Stimulated activated naive CD8-positive, alpha-beta T cell treated with anti-CD3 and anti-CD28 coated beads, Interleukin-15, Interleukin-2, amounts not matched to agents 100 ng/mL and 50 ng/mL, for 24 hours (primary cell): ENCODE results near the gene AIFM3.
"Not testable (repeated sequence)": the region's sequence is repeated elsewhere in the genome, so short reads cannot be mapped to it uniquely, and the experiment has no call there.

ENCODE experiments used
- H3K27ac Mint-ChIP-seq: one replicate; pipeline ENCODE4 v1.8.0; 2021; ENCODE audit warnings: mild to moderate bottlenecking, mixed read lengths
- H3K27me3 Mint-ChIP-seq: one replicate; pipeline ENCODE4 v1.8.0; 2021; ENCODE audit warnings: mixed read lengths
- H3K36me3 Mint-ChIP-seq: one replicate; pipeline ENCODE4 v1.8.0; 2021; ENCODE audit warnings: low read depth, mixed read lengths
- H3K4me1 Mint-ChIP-seq: one replicate; pipeline ENCODE4 v1.8.0; 2021; ENCODE audit warnings: low read depth, mixed read lengths
- H3K4me3 Mint-ChIP-seq: one replicate; pipeline ENCODE4 v1.8.0; 2021; ENCODE audit warnings: mild to moderate bottlenecking, mixed read lengths
- H3K9me3 Mint-ChIP-seq: one replicate; pipeline ENCODE4 v1.8.0; 2021; ENCODE audit warnings: mixed read lengths

The AIFM3 gene

GRCh38 chr22:21003782-21004181 is 36.7 kb downstream of the AIFM3 start:
- H3K36me3 Mint-ChIP-seq: peaks cover 4% of the 10 kb centered on the region
- peaks cover 34% of the 10 kb centered on the region for H3K4me1 Mint-ChIP-seq
- no peaks in the 10 kb centered on the region for H3K27me3 Mint-ChIP-seq
- peak overlapping the region; percentile 21 for H3K27ac Mint-ChIP-seq
- H3K9me3 Mint-ChIP-seq: no peaks in the 10 kb centered on the region
- peak overlapping the region; percentile 96 for H3K4me3 Mint-ChIP-seq

GRCh38 chr22:21009208-21009607 is 42.2 kb downstream of the AIFM3 start:
- not testable (repeated sequence) for H3K4me3 Mint-ChIP-seq, H3K36me3 Mint-ChIP-seq, H3K4me1 Mint-ChIP-seq, H3K27me3 Mint-ChIP-seq, H3K27ac Mint-ChIP-seq, H3K9me3 Mint-ChIP-seq

GRCh38 chr22:21009638-21010425 is 42.8 kb downstream of the AIFM3 start:
- Mint-ChIP-seq H3K27me3 (no peaks in the 10 kb centered on the region), H3K36me3 (no peaks in the 10 kb centered on the region), H3K4me3 (no peak overlapping the region), H3K27ac (no peak overlapping the region), H3K9me3 (no peaks in the 10 kb centered on the region), H3K4me1 (peaks cover 16% of the 10 kb centered on the region)

GRCh38 chr22:21010426-21011113 is 43.5 kb downstream of the AIFM3 start:
- Mint-ChIP-seq H3K27ac (no peak overlapping the region), H3K4me3 (no peak overlapping the region), H3K9me3 (no peaks in the 10 kb centered on the region), H3K27me3 (no peaks in the 10 kb centered on the region), H3K4me1 (peaks cover 22% of the 10 kb centered on the region), H3K36me3 (no peaks in the 10 kb centered on the region)

GRCh38 chr22:21012446-21013407 is 45.7 kb downstream of the AIFM3 start:
- H3K4me3 Mint-ChIP-seq: peak overlapping the region; percentile 83
- no peaks in the 10 kb centered on the region for H3K9me3 Mint-ChIP-seq

GRCh38 chr22:21013657-21014201 is 46.7 kb downstream of the AIFM3 start:
- H3K4me3 Mint-ChIP-seq: peak overlapping the region; percentile 83
- peaks cover 22% of the 10 kb centered on the region for H3K4me1 Mint-ChIP-seq
- H3K36me3 Mint-ChIP-seq: no peaks in the 10 kb centered on the region
- H3K27ac Mint-ChIP-seq: peak overlapping the region; percentile 80
- no peaks in the 10 kb centered on the region for H3K9me3 Mint-ChIP-seq
- H3K27me3 Mint-ChIP-seq: no peaks in the 10 kb centered on the region

More at GRCh38 chr22:21012446-21013407, 45.7 kb downstream of the AIFM3 start:
- H3K4me1 Mint-ChIP-seq: peaks cover 22% of the 10 kb centered on the region
- H3K27me3 Mint-ChIP-seq: no peaks in the 10 kb centered on the region
- H3K27ac Mint-ChIP-seq: no peak overlapping the region
- no peaks in the 10 kb centered on the region for H3K36me3 Mint-ChIP-seq

GRCh38 chr22:21014202-21014725 is 47.2 kb downstream of the AIFM3 start:
- H3K4me1 Mint-ChIP-seq: peaks cover 22% of the 10 kb centered on the region

GRCh38 chr22:21014726-21015465 is 47.8 kb downstream of the AIFM3 start, which contains the start of gene P2RX6:
Gene P2RX6 (plus strand): TSS chr22:21015165. CDS start chr22:21015175, 10 bp downstream.
- Mint-ChIP-seq H3K27ac (peak within 1 kb of the TSS; percentile 80), H3K27me3 (no peaks in the 10 kb centered on the region), H3K9me3 (no peaks in the 10 kb centered on the region), H3K4me1 (peaks cover 22% of the 10 kb centered on the region), H3K4me3 (peak within 1 kb of the TSS; percentile 83), H3K36me3 (no peaks in the 10 kb centered on the region)

More at GRCh38 chr22:21014202-21014725, 47.2 kb downstream of the AIFM3 start:
- no peaks in the 10 kb centered on the region for H3K36me3 Mint-ChIP-seq
- H3K4me3 Mint-ChIP-seq: peak overlapping the region; percentile 83
- H3K27ac Mint-ChIP-seq: peak overlapping the region; percentile 80
- no peaks in the 10 kb centered on the region for H3K27me3 Mint-ChIP-seq
- no peaks in the 10 kb centered on the region for H3K9me3 Mint-ChIP-seq

GRCh38 chr22:21015466-21016006 is 48.5 kb downstream of the AIFM3 start:
- Mint-ChIP-seq H3K36me3 (no peaks in the 10 kb centered on the region), H3K27me3 (no peaks in the 10 kb centered on the region), H3K4me1 (peaks cover 22% of the 10 kb centered on the region), H3K9me3 (no peaks in the 10 kb centered on the region), H3K4me3 (no peak overlapping the region), H3K27ac (peak overlapping the region; percentile 57)

GRCh38 chr22:21016644-21017420 is 49.8 kb downstream of the AIFM3 start:
- Mint-ChIP-seq H3K4me1 (peaks cover 22% of the 10 kb centered on the region), H3K4me3 (no peak overlapping the region), H3K27ac (no peak overlapping the region)

GRCh38 chr22:21018314-21018713 is 51.3 kb downstream of the AIFM3 start:
- Mint-ChIP-seq H3K9me3 (no peaks in the 10 kb centered on the region), H3K4me3 (no peak overlapping the region), H3K27ac (no peak overlapping the region), H3K27me3 (no peaks in the 10 kb centered on the region), H3K4me1 (peaks cover 20% of the 10 kb centered on the region), H3K36me3 (no peaks in the 10 kb centered on the region)

More at GRCh38 chr22:21016644-21017420, 49.8 kb downstream of the AIFM3 start:
- H3K9me3 Mint-ChIP-seq: no peaks in the 10 kb centered on the region
- no peaks in the 10 kb centered on the region for H3K36me3 Mint-ChIP-seq
- no peaks in the 10 kb centered on the region for H3K27me3 Mint-ChIP-seq

- Mint-ChIP-seq H3K27ac (no peak overlapping the region), H3K36me3 (no peaks in the 10 kb centered on the region)
These were observed 53.9 kb downstream of the AIFM3 start for GRCh38 chr22:21020802-21021429.

More at GRCh38 chr22:21020802-21021429, 53.9 kb downstream of the AIFM3 start:
- Mint-ChIP-seq H3K4me1 (peaks cover 8% of the 10 kb centered on the region), H3K27me3 (no peaks in the 10 kb centered on the region), H3K9me3 (no peaks in the 10 kb centered on the region), H3K4me3 (no peak overlapping the region)
